Hematopoietic multipotent progenitor cell treated with erythropoietin and hydrocortisone succinate and interleukin-3 and kit ligand, for 6 days (in vitro differentiated cells): ENCODE results near the gene POLR2L.

Source experiments
- DNase-seq: peaks from one replicate; pipeline ENCODE4 v3.0.0-alpha.2; 2015

POLR2L gene

DNA sequence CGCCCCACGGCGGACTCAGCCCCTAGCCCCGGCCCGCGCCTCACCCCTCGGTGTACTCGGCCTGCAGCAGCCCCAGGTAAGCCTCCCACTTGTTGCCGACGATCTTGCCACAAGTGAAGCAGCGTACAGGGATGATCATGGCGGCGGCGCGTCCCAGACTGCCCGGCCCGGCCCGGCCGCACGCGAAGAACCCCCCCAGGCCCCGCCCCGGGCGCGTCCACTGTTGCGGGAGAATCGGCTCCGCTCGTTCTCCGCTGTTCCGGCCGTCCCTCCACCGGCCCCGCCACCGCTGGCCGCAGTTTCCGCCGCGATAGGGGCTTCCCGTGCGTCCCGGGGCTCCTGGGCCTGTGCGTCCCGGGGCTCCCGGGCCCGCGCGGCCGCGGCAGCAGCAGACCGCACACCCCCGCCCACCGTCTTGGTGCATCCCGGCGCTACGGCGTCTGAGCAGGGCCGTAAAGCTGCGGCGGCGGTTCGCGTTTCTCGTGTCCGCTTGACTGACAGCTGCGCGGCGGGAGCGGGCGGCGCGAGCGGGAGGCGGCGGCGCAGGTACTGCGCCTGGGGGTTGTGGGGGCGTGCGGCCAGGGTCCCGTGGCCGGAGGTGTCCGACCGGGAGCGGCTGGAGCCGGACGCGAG lies at the start of gene POLR2L, which contains the start of gene TSPAN4:
Gene POLR2L, minus strand, starts transcription at position 160 of the 633 bp plus-strand sequence. Its CDS starts 21 bp downstream, at position 139.
Gene TSPAN4, plus strand, starts transcription at position 483 of the 633 bp plus-strand sequence. CDS start 7,453 bp downstream, outside the sequence.
- DNase-seq = peak; percentile 95

GRCh38 chr11:890794-891540 lies 48.6 kb upstream of the POLR2L start:
- DNase-seq = no peak

- no peak for DNase-seq
Observed at GRCh38 chr11:889687-890475, 47.6 kb upstream of the POLR2L start.

- no peak for DNase-seq
Observed at GRCh38 chr11:889257-889656, 46.9 kb upstream of the POLR2L start.

GRCh38 chr11:888310-889212 lies 46.2 kb upstream of the POLR2L start:
- no peak for DNase-seq

DNA sequence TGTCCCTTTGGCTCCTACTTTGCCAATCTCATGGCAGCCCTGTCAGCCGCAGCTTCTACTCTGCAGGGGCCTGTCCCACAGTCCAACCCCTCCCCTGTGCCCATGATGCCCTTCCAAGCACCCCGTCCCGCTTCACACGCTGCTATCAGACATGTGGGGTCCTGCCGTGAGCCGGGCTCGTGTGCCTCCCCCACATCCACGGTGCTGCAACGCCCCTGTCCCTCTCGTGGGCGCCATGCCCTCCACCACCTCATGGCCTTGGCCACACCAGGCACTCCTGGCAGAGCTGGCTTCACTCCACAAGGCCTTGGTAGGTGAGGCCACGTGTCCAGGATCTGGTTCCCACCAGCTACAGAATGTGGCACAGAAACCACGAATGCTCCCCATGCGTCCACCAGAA lies 45.3 kb upstream of the POLR2L start:
- no peak for DNase-seq

- DNase-seq = no peak
Observed at GRCh38 chr11:886568-886967, 44.2 kb upstream of the POLR2L start.

DNA sequence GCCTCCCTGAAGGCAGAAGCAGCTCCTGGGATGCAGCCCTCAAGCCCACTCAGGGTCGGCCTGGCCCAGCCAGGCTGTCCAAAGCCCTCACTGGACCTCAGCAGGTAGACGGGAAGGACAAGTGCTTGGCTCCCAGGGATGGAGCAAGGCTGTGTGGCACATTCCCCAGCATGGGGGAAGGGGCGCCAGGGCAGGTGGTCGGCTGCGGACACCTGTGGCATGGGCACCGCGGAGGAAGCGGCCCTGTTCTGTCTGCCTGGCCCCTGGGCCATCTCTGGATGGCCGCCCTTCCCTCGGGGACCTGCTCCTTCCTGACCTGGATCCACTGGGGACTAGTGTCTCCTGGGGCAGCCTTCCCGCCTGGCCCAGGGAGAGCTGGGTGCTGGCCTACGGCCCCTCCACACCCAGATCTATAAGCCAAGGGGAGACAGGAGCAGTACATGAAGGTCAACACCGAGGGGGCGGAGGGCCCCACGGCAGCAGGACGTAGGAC lies 42.3 kb upstream of the POLR2L start:
- no peak for DNase-seq

DNA sequence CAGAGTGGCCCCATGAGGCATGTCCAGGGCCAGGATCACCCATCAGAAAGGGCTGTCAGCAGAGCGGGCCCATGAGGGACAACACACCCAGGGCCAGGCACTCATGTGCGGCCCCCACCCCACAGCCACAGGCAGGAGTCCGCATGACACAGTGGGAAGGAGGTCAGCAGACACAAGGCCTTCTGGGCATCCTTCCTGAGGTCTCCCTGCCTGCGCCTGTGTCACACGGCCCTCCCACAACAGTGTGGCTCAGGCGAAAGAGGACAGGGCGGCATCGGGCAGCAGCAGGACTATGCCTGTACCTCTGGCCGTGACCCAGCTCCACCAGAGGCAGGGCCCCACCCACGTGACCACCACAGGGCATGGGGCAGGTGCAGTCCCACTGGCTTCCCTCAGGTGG lies 41.2 kb upstream of the POLR2L start:
- DNase-seq = no peak

- DNase-seq = no peak
Observed at GRCh38 chr11:882596-882995, 40.3 kb upstream of the POLR2L start.

DNA sequence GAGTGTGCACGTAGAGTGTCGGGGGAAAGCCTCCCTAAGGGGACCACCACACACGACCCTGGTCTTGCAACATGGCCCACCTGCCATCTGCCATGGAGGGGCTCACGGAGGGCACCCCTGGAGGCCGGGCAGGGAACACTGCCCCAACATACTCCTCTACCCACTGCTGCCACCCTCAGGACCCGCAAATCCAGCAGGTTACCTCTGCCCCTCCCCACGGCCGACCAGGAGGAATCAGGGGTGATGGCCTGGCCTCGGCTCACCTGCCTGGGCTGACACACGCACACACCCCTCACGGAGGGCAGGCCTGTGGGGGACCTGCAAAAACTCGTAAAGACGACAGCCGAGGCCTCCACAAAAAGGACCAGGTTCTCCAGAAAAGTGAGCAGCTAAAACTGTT lies 38.1 kb upstream of the POLR2L start:
- DNase-seq = no peak

- peak; percentile 82 for DNase-seq
Observed at GRCh38 chr11:877565-877964, 35.2 kb upstream of the POLR2L start.

GRCh38 chr11:876545-876944 lies 34.2 kb upstream of the POLR2L start:
- peak; percentile 38 for DNase-seq

- peak; percentile 96 for DNase-seq
Observed at GRCh38 chr11:875769-876301, 33.5 kb upstream of the POLR2L start.

- DNase-seq = no peak
Observed at GRCh38 chr11:875203-875602, 32.9 kb upstream of the POLR2L start.

GRCh38 chr11:873706-874105 lies 31.4 kb upstream of the POLR2L start:
- DNase-seq = no peak

DNA sequence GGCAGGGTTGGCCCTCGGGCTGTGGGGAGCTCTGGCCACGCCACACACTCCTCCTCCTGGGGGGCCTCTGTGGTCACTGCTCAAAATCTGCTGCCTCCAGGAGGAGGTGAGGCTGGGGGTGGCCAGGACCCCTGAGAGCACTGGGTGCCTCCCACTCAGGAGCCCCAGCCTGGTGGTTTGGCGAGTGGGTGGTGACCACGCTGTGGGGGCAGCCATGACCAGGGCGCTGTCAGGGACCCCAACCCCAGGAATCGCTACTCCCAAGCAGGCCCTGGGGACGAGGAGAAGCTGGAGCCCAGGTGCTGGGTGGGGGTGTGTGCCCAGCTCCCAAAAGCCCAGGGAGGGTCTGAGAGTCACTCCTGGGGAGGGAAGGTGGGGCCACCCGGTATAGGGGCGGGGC lies 30.5 kb upstream of the POLR2L start:
- DNase-seq = no peak

GRCh38 chr11:871472-871871 lies 29.1 kb upstream of the POLR2L start:
- DNase-seq = no peak

- no peak for DNase-seq
Observed at GRCh38 chr11:870418-870817, 28.1 kb upstream of the POLR2L start.

- no peak for DNase-seq
Observed at GRCh38 chr11:870127-870413, 27.7 kb upstream of the POLR2L start.

GRCh38 chr11:869399-870126 lies 27.2 kb upstream of the POLR2L start:
- no peak for DNase-seq

- no peak for DNase-seq
Observed at GRCh38 chr11:868802-869201, 26.5 kb upstream of the POLR2L start.
